ENCODE measurements around the gene CEP57.

DNA sequence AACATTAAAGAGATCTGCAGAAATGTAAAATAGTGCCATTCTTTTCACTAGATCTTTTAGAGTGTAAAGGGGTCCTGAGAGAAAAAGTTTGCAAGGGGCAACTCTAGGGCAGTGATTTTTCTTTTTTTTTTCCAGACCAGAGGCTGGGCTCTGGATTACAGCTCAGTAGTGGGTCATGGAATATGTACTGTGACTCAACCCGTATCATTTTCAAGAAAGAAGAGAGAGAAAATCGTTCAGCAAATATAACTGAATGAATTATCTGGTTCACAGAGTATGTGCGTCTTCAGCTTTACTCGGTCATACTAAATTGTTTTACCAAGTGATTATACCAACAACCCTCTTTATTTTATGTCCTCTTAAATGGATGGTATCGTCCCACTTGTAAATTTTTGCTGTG lies 3.8 kb downstream of the CEP57 start:
- TF ChIP-seq CTCF (IDR thresholded peaks at IDR 0.05) (no peak), POLR2A (IDR thresholded peaks at IDR 0.05) (no peak)

All from thyroid gland (tissue), 4 donors.